HCT116 (cell line): ENCODE measurements around the gene SMARCD1. TPM values are rescaled to one million over a fixed set of nuclear protein-coding genes. Genes with fewer than 3 reads are reported as not detected.

ENCODE experiments used
- ATAC-seq: fragments of 200-7000 bp; cut with Tn5 transposase; 2 replicates; pipeline ENCODE4 v1.9.1; 2020; ENCODE audit warnings: mild to moderate bottlenecking, moderate library complexity
- BruUV-seq: library from RNA; stranded (reverse); fragments of 400-500 nt; replicated peaks from 2 replicates; lab custom pipeline; 2021; lab: Mats Ljungman, UMichigan
- CTCF ChIA-PET: fragments of 300-600 bp; sonication (Branson Sonifier 250); formaldehyde crosslinking; loops from one replicate; lab custom pipeline; 2021; ENCODE audit warnings: antibody characterized with exemption; lab: Charles Lee
- POLR2A ChIA-PET: fragments of 300-600, 350-600 bp; sonication (Branson Sonifier 250); formaldehyde crosslinking; loops from one replicate; lab custom pipeline; 2021; ENCODE audit warnings: antibody characterized with exemption; lab: Charles Lee
- RAD21 ChIA-PET, 2 experiments: fragments of 300-600 bp; sonication (Branson Sonifier 250); formaldehyde crosslinking; loops; one replicate each; lab custom pipeline; 2023; ENCODE audit warnings: low total read pairs in 2 of 2; ENCODE audit not compliant: uncharacterized antibody in 2 of 2, unreplicated experiment in 2 of 2, low non-redundant PET in 1 of 2; lab: Charles Lee
- DNase-seq: peaks from one replicate; pipeline ENCODE4 v3.0.0-alpha.2; 2010; ENCODE audit warnings: low read depth, low spot score
- H2AFZ ChIP-seq: fragments of 200-600 bp; shearing (Covaris generic), sonication (generic); 2 replicates; pipeline ENCODE4 v1.6.1; 2017; ENCODE audit warnings: low read depth, mixed run types, mixed read lengths, antibody characterized with exemption, low read length; ENCODE audit not compliant: poor library complexity, severe bottlenecking
- H3K27ac ChIP-seq: 2 replicates; pipeline ENCODE4 v1.5.1; 2012; ENCODE audit warnings: low read depth, low read length
- H3K27me3 ChIP-seq: fragments of 200-600 bp; sonication (generic); 2 replicates; pipeline ENCODE4 v1.6.1; 2016; ENCODE audit warnings: mixed run types, low read length, mixed read lengths; ENCODE audit not compliant: insufficient read depth
- H3K36me3 ChIP-seq, 2 experiments: fragments of 200-500 bp in 1 of 2; fragments of 200-600 bp in 1 of 2; sonication (Bioruptor generic) in 1 of 2; sonication (generic) in 1 of 2; 2 replicates each; pipeline versions ENCODE4 v1.5.1 to v1.6.1; 2014 to 2016; ENCODE audit warnings: low read length in 2 of 2, inconsistent platforms in 1 of 2, mixed read lengths in 1 of 2, mixed run types in 1 of 2; ENCODE audit not compliant: insufficient read depth in 2 of 2, control insufficient read depth in 1 of 2
- H3K4me1 ChIP-seq, 2 experiments: fragments of 200-600 bp in 1 of 2; sonication (generic) in 1 of 2; 2 replicates each; pipeline versions ENCODE4 v1.5.1 to v1.6.1; 2012 to 2017; ENCODE audit warnings: low read length in 2 of 2, inconsistent platforms in 1 of 2, mild to moderate bottlenecking in 1 of 2, mixed read lengths in 1 of 2, mixed run types in 1 of 2, moderate library complexity in 1 of 2; ENCODE audit not compliant: insufficient read depth in 2 of 2, control insufficient read depth in 1 of 2
- H3K4me2 ChIP-seq: fragments of 200-600 bp; sonication (generic); 2 replicates; pipeline ENCODE4 v1.6.1; 2017; ENCODE audit warnings: mixed run types, low read length, mixed read lengths
- H3K4me3 ChIP-seq, 2 experiments: fragments of 200-600 bp in 1 of 2; sonication (generic) in 1 of 2; replicated peaks in 1 of 2; 2 replicates each; pipeline ENCODE4 v1.5.1; 2011 to 2016; ENCODE audit warnings: low read length in 2 of 2, control low read depth in 1 of 2, low read depth in 1 of 2, mild to moderate bottlenecking in 1 of 2, mixed read lengths in 1 of 2, mixed run types in 1 of 2
- H3K79me2 ChIP-seq: fragments of 200-600 bp; sonication (generic); 2 replicates; pipeline ENCODE4 v1.6.1; 2017; ENCODE audit warnings: mild to moderate bottlenecking, mixed run types, low read length, moderate library complexity, mixed read lengths; ENCODE audit not compliant: insufficient read depth
- H3K9ac ChIP-seq: fragments of 200-600 bp; sonication (generic); 2 replicates; pipeline ENCODE4 v1.6.1; 2016; ENCODE audit warnings: low read length, mixed read lengths
- H3K9me2 ChIP-seq: fragments of 200-600 bp; sonication (generic), shearing (Covaris generic); 2 replicates; pipeline ENCODE4 v1.6.1; 2017; ENCODE audit warnings: mixed run types, mild to moderate bottlenecking, moderate library complexity; ENCODE audit not compliant: insufficient read depth
- H3K9me3 ChIP-seq, 2 experiments: fragments of 200-500 bp in 1 of 2; fragments of 200-600 bp in 1 of 2; sonication (Bioruptor generic) in 1 of 2; sonication (generic) in 1 of 2; 2 replicates each; pipeline ENCODE4 v1.6.1; 2014 to 2017; ENCODE audit warnings: low read length in 2 of 2, mixed read lengths in 2 of 2, inconsistent platforms in 1 of 2, low read depth in 1 of 2, mild to moderate bottlenecking in 1 of 2, mixed run types in 1 of 2, moderate library complexity in 1 of 2; ENCODE audit not compliant: control insufficient read depth in 1 of 2, insufficient read depth in 1 of 2
- H4K20me1 ChIP-seq: fragments of 200-600 bp; sonication (generic), shearing (Covaris generic); 2 replicates; pipeline ENCODE4 v1.6.1; 2017; ENCODE audit warnings: mixed run types, mild to moderate bottlenecking, moderate library complexity; ENCODE audit not compliant: insufficient read depth
- CEBPB ChIP-seq: IDR thresholded peaks from 2 replicates; pipeline ENCODE4 v1.6.1; 2012; ENCODE audit warnings: low read depth
- EGR1 ChIP-seq: IDR thresholded peaks from 2 replicates; pipeline ENCODE4 v1.6.1; 2012; ENCODE audit warnings: low read depth
- EZH2 ChIP-seq: fragments of 200-600 bp; sonication (generic); IDR thresholded peaks from 2 replicates; pipeline ENCODE4 v1.6.1; 2017; ENCODE audit warnings: antibody characterized with exemption, mixed run types
- FOSL1 ChIP-seq: IDR thresholded peaks from 2 replicates; pipeline ENCODE4 v1.6.1; 2012; ENCODE audit warnings: low read depth
- JUND ChIP-seq: IDR thresholded peaks from 2 replicates; pipeline ENCODE4 v1.6.1; 2012
- POLR2A ChIP-seq: IDR thresholded peaks from 2 replicates; pipeline ENCODE4 v1.7.0; 2011; ENCODE audit warnings: borderline replicate concordance; ENCODE audit not compliant: insufficient read depth, insufficient read length; ENCODE audit errors: extremely low read depth
- RAD21 ChIP-seq: IDR thresholded peaks from 2 replicates; pipeline ENCODE4 v1.6.1; 2012; ENCODE audit warnings: low read depth, mild to moderate bottlenecking
- SIN3A ChIP-seq: IDR thresholded peaks from 2 replicates; pipeline ENCODE4 v1.6.1; 2012; ENCODE audit warnings: low read depth
- SP1 ChIP-seq: IDR thresholded peaks from 2 replicates; pipeline ENCODE4 v1.6.1; 2012; ENCODE audit warnings: low read depth
- TCF7L2 ChIP-seq: IDR thresholded peaks from 2 replicates; pipeline ENCODE4 v1.7.0; 2011; ENCODE audit warnings: borderline replicate concordance, inconsistent platforms; ENCODE audit not compliant: insufficient read depth, insufficient read length; ENCODE audit errors: extremely low read depth
- YY1 ChIP-seq: IDR thresholded peaks from 2 replicates; pipeline ENCODE4 v1.6.1; 2011; ENCODE audit warnings: low read length, low read depth, moderate library complexity, mild to moderate bottlenecking; ENCODE audit not compliant: insufficient replicate concordance; ENCODE audit errors: extremely low read depth
- ZNF274 ChIP-seq: fragments of 200-500 bp; sonication (Bioruptor generic); IDR thresholded peaks from 2 replicates; pipeline ENCODE4 v1.6.1; 2014; ENCODE audit warnings: mild to moderate bottlenecking, low read depth, low read length, inconsistent platforms
- intact Hi-C: fragments of 100-400 bp; cut with micrococcal nuclease; formaldehyde crosslinking; loops from 2 replicates; pipeline ENCODE4 v1.10.0; 2022
- total RNA-seq: library from RNA; stranded (reverse); gene quantifications from one replicate; pipeline ENCODE4 v1.2.1, GENCODE V29; 2021; ENCODE audit not compliant: unreplicated experiment
- TF ChIP-seq, protein P1 (sequence below), 3 experiments: fragments of 200-600 bp in 1 of 3; sonication (generic) in 1 of 3; IDR thresholded peaks in 2 of 3; conservative IDR thresholded peaks in 1 of 3; 2 replicates each; pipeline ENCODE4 v1.5.1; 2012 to 2017; ENCODE audit warnings: low read depth in 2 of 3, low read length in 2 of 3, antibody characterized with exemption in 1 of 3, borderline replicate concordance in 1 of 3, control low read depth in 1 of 3, mild to moderate bottlenecking in 1 of 3, mixed read lengths in 1 of 3, mixed run types in 1 of 3, moderate library complexity in 1 of 3; ENCODE audit not compliant: insufficient read depth in 1 of 3
- TF ChIP-seq, protein P2 (sequence below): IDR thresholded peaks from 2 replicates; pipeline ENCODE4 v1.6.1; 2012
- TF ChIP-seq, protein P3 (sequence below): IDR thresholded peaks from 2 replicates; pipeline ENCODE4 v1.6.1; 2011; ENCODE audit warnings: mild to moderate bottlenecking, low read length, moderate library complexity; ENCODE audit not compliant: insufficient replicate concordance; ENCODE audit errors: extremely low read depth
- TF ChIP-seq, protein P4 (sequence below): IDR thresholded peaks from 2 replicates; pipeline ENCODE4 v1.6.1; 2012

The SMARCD1 gene
- total RNA-seq, 1 experiment from 2014 or later = 64.8 TPM

DNA sequence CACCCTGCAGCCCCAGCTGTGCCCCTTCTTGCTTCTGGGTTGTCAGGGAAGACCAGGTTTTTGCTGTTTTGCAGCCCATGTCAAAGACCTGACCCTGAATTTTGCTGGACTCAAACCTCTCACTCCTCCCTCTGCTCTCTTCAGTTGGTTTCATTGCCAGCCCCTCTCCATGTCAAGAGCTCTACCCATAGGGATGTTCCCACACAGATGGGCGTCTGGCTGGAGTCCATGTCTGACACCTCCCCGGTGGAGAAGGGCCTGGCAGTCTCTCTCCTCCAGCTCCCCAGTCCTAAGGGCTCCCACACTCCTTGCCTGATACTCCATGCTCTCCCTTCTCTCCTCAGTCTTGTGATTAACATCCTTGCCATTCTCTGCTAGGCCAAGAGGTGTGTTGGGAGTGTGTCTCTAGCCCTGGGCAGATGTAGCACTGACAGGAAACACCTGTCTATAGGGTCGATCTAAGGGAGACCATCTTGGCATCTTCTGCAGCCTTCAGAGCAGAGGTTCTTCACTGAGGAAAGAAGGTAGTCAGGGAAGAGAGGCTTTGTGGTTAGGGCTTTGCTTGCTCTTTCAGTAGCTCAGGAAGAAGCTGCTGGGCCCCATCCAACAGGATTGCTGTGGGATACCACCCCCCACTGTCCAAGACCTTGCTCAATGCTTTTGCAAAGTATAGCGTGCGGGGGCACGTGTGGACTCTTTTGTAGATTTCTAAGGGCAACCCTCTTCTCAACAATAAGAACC lies 23.0 kb upstream of the SMARCD1 start:
- H3K9ac ChIP-seq = no peak overlapping the region
- no peak for ATAC-seq
- no peaks in the 10 kb centered on the region for H3K9me2 ChIP-seq
- no peak for DNase-seq
- H3K27me3 ChIP-seq = no peaks in the 10 kb centered on the region
- no TSS peak for BruUV-seq
- no peaks in the 10 kb centered on the region for H3K9me3 ChIP-seq
- RAD21 ChIA-PET = no interaction called here
- no peaks in the 10 kb centered on the region for H4K20me1 ChIP-seq
- no peak overlapping the region for H3K4me3 ChIP-seq
- POLR2A ChIA-PET = no interaction called here
- H2AFZ ChIP-seq = no peak overlapping the region
- no peaks in the 10 kb centered on the region for H3K79me2 ChIP-seq
- H3K4me2 ChIP-seq = no peak overlapping the region
- H3K36me3 ChIP-seq = peaks cover 2 to 23% of the 10 kb centered on the region in 2 experiments; a peak in 2 of 4 replicates
- intact Hi-C loops = no loop called here
- CTCF ChIA-PET = interaction anchor here (0.9 kb wide), 1 partner anchor 22 kb away, joined by 3 read pairs; no protein-coding TSS in a partner anchor
- no peak for TF ChIP-seq FOSL1
- no peak for TF ChIP-seq TCF7L2
- TF ChIP-seq POLR2A = no peak
- TF ChIP-seq, protein P1, sequence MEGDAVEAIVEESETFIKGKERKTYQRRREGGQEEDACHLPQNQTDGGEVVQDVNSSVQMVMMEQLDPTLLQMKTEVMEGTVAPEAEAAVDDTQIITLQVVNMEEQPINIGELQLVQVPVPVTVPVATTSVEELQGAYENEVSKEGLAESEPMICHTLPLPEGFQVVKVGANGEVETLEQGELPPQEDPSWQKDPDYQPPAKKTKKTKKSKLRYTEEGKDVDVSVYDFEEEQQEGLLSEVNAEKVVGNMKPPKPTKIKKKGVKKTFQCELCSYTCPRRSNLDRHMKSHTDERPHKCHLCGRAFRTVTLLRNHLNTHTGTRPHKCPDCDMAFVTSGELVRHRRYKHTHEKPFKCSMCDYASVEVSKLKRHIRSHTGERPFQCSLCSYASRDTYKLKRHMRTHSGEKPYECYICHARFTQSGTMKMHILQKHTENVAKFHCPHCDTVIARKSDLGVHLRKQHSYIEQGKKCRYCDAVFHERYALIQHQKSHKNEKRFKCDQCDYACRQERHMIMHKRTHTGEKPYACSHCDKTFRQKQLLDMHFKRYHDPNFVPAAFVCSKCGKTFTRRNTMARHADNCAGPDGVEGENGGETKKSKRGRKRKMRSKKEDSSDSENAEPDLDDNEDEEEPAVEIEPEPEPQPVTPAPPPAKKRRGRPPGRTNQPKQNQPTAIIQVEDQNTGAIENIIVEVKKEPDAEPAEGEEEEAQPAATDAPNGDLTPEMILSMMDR (IDR thresholded peaks at IDR 0.05 in 2 of 3, conservative IDR thresholded peaks at IDR 0.05 in 1 of 3; ENCODE audit: borderline replicate concordance in 1 of 3, insufficient read depth in 1 of 3, low read depth in 2 of 3, low read length in 2 of 3) = no peak
- no peak for TF ChIP-seq RAD21
- TF ChIP-seq JUND = no peak
- no peak for TF ChIP-seq SIN3A
- TF ChIP-seq, protein P2, sequence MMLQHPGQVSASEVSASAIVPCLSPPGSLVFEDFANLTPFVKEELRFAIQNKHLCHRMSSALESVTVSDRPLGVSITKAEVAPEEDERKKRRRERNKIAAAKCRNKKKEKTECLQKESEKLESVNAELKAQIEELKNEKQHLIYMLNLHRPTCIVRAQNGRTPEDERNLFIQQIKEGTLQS = no peak
- no peak for TF ChIP-seq EGR1
- TF ChIP-seq CEBPB = no peak
- TF ChIP-seq SP1 = no peak
- no peak for TF ChIP-seq ZNF274
- TF ChIP-seq YY1 = no peak
- TF ChIP-seq EZH2 = no peak
- TF ChIP-seq, protein P3, sequence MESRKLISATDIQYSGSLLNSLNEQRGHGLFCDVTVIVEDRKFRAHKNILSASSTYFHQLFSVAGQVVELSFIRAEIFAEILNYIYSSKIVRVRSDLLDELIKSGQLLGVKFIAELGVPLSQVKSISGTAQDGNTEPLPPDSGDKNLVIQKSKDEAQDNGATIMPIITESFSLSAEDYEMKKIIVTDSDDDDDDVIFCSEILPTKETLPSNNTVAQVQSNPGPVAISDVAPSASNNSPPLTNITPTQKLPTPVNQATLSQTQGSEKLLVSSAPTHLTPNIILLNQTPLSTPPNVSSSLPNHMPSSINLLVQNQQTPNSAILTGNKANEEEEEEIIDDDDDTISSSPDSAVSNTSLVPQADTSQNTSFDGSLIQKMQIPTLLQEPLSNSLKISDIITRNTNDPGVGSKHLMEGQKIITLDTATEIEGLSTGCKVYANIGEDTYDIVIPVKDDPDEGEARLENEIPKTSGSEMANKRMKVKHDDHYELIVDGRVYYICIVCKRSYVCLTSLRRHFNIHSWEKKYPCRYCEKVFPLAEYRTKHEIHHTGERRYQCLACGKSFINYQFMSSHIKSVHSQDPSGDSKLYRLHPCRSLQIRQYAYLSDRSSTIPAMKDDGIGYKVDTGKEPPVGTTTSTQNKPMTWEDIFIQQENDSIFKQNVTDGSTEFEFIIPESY = no peak
- TF ChIP-seq, protein P4, sequence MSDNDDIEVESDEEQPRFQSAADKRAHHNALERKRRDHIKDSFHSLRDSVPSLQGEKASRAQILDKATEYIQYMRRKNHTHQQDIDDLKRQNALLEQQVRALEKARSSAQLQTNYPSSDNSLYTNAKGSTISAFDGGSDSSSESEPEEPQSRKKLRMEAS = no peak
- H3K4me1 ChIP-seq = peaks cover 0 to 19% of the 10 kb centered on the region in 2 experiments; a peak in 2 of 4 replicates
- H3K27ac ChIP-seq = no peak overlapping the region
